Lower leg skin (tissue), 4 donors: ENCODE data around the gene PTPN1. TPM values are rescaled to one million over a fixed set of nuclear protein-coding genes. Genes with fewer than 3 reads are reported as not detected.
"Not testable (repeated sequence)": the region's sequence is repeated elsewhere in the genome, so short reads cannot be mapped to it uniquely, and the experiment has no call there.

Source experiments
- DNase-seq, 2 donors: peaks; one replicate each; pipeline ENCODE4 v3.0.0-alpha.2; 2019; ENCODE audit warnings: low spot score in 2 of 2
- H3K4me3 ChIP-seq: fragments of 200-600 bp; sonication (generic); 2 replicates; pipeline ENCODE4 v1.5.1; 2017; ENCODE audit warnings: mild to moderate bottlenecking, low read depth; ENCODE audit not compliant: poor library complexity, severe bottlenecking
- POLR2A ChIP-seq, 2 donors: fragments of 450-650 bp; IDR thresholded peaks; one replicate each; pipeline ENCODE4 v1.6.1; 2016 to 2017; ENCODE audit warnings: antibody characterized with exemption in 2 of 2, mild to moderate bottlenecking in 1 of 2, moderate library complexity in 1 of 2
- WGBS, 2 donors: methylation state at CpG; one replicate each; pipeline ENCODE4 v1.1.5; 2018; 5-methylcytosine and 5-hydroxymethylcytosine counted together
- intact Hi-C: fragments of 100-400 bp; cut with DNase I; formaldehyde crosslinking; loops from one replicate; pipeline ENCODE4 v1.15.0; 2023; ENCODE audit warnings: low total_unique reads
- total RNA-seq, 4 donors: library from RNA; depleted of rRNA; stranded (reverse); fragments of >200 nt; gene quantifications; one replicate each; pipeline ENCODE4 v1.1.0, GENCODE V29; 2016
- TF ChIP-seq, protein P1 (sequence below), 3 donors: fragments of 450-650 bp; IDR thresholded peaks; one replicate each; pipeline ENCODE4 v1.5.1; 2016; ENCODE audit warnings: antibody characterized with exemption in 3 of 3, mild to moderate bottlenecking in 3 of 3, moderate library complexity in 2 of 3

The PTPN1 gene
- total RNA-seq, 4 donors from 2014 or later: 19.1 to 29.8 (median 23.3) TPM

DNA sequence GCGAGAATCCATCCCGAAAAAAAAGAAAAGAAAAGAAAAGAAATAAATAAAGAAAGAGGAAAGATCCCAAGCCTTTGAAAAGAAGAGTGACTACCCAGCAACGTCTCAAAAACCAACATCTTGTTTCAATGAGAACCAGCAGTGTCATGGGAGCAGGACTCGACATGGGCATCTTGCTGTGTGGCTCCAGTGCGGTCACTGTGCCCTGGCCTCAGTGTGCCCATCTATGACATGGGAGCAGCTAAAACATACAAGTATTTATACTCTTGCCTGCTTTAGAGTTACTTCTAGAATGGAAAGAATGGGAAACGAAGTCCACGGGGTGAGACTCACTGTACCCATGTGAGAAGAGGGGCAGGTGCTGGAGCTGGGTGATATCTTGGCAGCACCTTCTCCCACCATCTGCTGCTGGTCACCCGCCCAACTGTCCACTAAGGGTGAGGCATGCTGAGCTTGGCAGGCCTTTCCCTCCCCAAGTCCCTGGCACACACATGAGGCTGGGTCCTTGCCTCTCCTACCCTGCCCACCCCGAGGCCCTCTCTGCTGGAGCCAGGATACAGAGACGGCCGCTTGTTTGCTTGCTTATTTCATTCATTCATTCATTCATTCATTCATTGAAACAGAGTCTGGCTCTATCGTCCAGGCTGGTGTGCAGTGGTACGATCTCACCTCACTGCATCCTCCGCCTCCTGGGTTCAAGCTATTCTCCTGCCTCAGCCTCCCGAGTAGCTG lies 103.4 kb downstream of the PTPN1 start:
- WGBS, 2 donors: 90 to 91% methylated on average over 15 of the region's 15 CpGs
- no peak for TF ChIP-seq POLR2A (IDR thresholded peaks at IDR 0.05)
- TF ChIP-seq, protein P1, sequence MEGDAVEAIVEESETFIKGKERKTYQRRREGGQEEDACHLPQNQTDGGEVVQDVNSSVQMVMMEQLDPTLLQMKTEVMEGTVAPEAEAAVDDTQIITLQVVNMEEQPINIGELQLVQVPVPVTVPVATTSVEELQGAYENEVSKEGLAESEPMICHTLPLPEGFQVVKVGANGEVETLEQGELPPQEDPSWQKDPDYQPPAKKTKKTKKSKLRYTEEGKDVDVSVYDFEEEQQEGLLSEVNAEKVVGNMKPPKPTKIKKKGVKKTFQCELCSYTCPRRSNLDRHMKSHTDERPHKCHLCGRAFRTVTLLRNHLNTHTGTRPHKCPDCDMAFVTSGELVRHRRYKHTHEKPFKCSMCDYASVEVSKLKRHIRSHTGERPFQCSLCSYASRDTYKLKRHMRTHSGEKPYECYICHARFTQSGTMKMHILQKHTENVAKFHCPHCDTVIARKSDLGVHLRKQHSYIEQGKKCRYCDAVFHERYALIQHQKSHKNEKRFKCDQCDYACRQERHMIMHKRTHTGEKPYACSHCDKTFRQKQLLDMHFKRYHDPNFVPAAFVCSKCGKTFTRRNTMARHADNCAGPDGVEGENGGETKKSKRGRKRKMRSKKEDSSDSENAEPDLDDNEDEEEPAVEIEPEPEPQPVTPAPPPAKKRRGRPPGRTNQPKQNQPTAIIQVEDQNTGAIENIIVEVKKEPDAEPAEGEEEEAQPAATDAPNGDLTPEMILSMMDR (IDR thresholded peaks at IDR 0.05): no peak
- DNase-seq: no peak
- intact Hi-C loops: no loop called here
- H3K4me3 ChIP-seq: no peak overlapping the region

DNA sequence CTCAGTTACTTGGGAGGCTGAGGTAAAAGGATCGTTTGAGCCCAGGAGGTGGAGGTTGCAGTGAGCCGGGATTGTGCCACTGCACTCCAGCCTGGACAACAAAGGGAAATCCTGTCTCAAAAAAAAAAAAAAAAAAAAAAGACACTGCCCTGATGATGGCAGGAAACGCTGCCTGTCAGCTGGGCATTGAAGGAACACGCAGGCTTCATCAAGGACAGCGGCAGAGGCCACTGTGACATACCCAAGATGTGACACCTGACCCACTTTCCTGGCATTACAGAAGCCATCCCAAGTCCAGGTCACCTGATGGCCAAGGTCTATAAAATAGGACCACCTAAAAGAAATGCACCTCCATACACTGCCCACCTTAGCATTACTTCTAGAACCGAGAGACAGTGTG lies 105.2 kb downstream of the PTPN1 start:
- TF ChIP-seq, protein P1 (IDR thresholded peaks at IDR 0.05): no peak
- TF ChIP-seq POLR2A (IDR thresholded peaks at IDR 0.05): no peak
- 77 to 83% methylated on average over 6 of the region's 6 CpGs for WGBS, 2 donors
- H3K4me3 ChIP-seq: no peak overlapping the region
- intact Hi-C loops: no loop called here
- DNase-seq: no peak

DNA sequence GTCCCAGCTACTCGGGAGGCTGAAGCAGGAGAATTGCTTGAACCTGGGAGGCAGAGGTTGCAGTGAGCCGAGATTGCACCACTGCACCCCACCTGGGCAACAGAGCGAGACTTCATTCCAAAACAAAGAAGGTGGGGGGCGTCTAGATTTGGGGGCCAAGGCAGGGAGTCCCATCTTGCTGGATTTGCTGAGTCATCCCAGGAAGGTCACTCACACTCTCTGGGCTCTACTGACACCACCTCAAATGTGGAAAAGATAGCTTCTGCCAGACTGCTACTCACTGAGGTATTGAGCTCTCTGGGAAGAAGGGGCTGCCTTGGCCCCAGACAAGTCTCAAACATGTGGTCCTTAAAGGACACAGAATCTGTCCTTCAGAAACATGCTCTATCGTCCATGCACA lies 106.8 kb downstream of the PTPN1 start:
- TF ChIP-seq, protein P1 (IDR thresholded peaks at IDR 0.05): no peak
- TF ChIP-seq POLR2A (IDR thresholded peaks at IDR 0.05): no peak
- intact Hi-C loops: no loop called here
- 89% methylated on average over 5 of the region's 5 CpGs for WGBS, 2 donors

DNA sequence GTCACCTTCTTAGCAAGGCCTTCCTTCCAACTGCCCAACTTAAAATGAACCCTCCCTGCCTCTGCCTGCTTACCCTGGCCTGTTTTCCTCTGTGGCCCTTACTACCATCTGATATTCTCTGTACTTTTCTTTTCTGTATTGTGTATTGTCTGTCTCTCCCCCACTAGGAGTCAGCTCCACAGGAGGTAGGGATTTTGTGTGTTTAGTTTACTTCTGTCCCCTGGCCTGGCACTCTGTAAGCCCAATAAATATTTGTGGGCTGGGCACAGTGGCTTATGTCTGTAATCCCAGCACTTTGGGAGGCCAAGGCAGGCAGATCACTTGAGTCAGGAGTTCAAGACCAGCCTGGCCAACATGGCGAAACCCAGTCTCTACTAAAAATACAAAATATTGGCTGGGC lies 108.4 kb downstream of the PTPN1 start:
- intact Hi-C loops: no loop called here
- 100% methylated on average over 1 of the region's 1 CpG for WGBS, 2 donors
- DNase-seq: no peak
- TF ChIP-seq, protein P1 (IDR thresholded peaks at IDR 0.05): no peak
- H3K4me3 ChIP-seq: no peak overlapping the region

More for the DNA sequence above, 106.8 kb downstream of the PTPN1 start:
- no peak overlapping the region for H3K4me3 ChIP-seq
- DNase-seq: no peak

DNA sequence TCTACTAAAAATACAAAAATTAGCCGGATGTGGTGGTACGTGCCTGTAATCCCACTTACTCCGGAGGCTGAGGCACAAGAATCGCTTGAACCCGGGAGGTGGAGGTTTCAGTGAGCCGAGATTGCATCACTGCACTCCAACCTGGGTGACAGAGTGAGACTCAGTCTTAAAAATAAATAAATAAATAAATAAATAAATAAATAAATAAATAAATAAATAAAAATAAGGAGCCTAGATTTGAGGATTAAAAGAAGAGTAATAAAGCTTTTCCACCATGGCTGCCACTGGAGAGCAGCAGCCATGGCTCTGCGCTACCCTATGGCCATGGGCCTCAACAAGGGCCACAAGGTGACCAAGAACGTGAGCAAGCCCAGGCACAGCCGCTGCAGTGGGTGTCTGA lies 110.3 kb downstream of the PTPN1 start:
- DNase-seq, intact Hi-C loops: not testable (repeated sequence)
- 96 to 99% methylated on average over 9 of the region's 9 CpGs for WGBS, 2 donors

DNA sequence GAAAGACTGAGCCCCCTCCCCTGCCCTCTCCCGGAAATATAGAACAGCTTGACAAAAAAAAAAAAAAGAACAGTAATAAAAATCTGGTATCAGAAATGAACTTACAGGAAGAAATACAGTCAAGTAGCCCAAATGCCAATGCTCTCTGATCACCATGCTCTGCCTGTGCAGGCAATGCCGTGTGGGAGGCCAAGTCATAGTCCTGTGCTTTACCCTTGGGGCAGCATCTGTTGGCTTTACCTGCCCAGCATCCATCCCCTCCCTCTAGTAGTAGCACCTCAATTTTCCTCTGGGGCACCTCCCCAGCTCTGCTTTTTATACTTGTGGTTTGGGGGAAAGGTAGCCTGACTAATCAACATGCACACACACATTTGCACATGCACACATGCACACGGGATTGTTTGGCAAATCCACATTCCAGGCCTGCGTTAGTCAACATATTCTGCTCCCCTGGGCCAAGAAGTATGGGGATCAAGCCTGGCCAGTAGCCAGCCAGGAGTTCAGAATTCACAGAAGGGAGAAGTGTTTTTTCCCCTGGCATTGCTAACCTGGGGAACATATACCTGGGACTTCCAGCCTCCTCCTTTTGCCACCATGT lies 111.0 kb downstream of the PTPN1 start:
- TF ChIP-seq, protein P1 (IDR thresholded peaks at IDR 0.05): no peak
- no peak for TF ChIP-seq POLR2A (IDR thresholded peaks at IDR 0.05)
- no peak overlapping the region for H3K4me3 ChIP-seq
- DNase-seq: no peak
- intact Hi-C loops: no loop called here
- WGBS, 2 donors: 79 to 81% methylated on average over 4 of the region's 4 CpGs

More for the DNA sequence above, 110.3 kb downstream of the PTPN1 start:
- H3K4me3 ChIP-seq: not testable (repeated sequence)
